H9 (cell line): ENCODE results near the gene VDAC2. TPM values are rescaled to one million over a fixed set of nuclear protein-coding genes. Genes with fewer than 3 reads are reported as not detected.

Source experiments
- DNase-seq: peaks from one replicate; pipeline ENCODE4 v3.0.0-alpha.2; 2017
- H2AFZ ChIP-seq: one replicate; pipeline ENCODE4 v1.6.1; 2013; ENCODE audit warnings: mild to moderate bottlenecking, low read length, control low read depth, moderate library complexity
- H2AK5ac ChIP-seq: 2 replicates; pipeline ENCODE4 v1.6.1; 2013; ENCODE audit warnings: low read length, control low read depth, mixed read lengths; ENCODE audit not compliant: insufficient read length
- H2BK120ac ChIP-seq: one replicate; pipeline ENCODE4 v1.6.1; 2013; ENCODE audit warnings: low read depth, mild to moderate bottlenecking, low read length, control low read depth, inconsistent platforms; ENCODE audit not compliant: poor library complexity, severe bottlenecking
- H2BK12ac ChIP-seq: 2 replicates; pipeline ENCODE4 v1.6.1; 2013; ENCODE audit warnings: low read length, control low read depth, mixed read lengths, low read depth; ENCODE audit not compliant: insufficient read length
- H2BK15ac ChIP-seq: 2 replicates; pipeline ENCODE4 v1.6.1; 2013; ENCODE audit warnings: low read depth, low read length, control low read depth
- H2BK20ac ChIP-seq: one replicate; pipeline ENCODE4 v1.6.1; 2013; ENCODE audit warnings: low read depth, mild to moderate bottlenecking, low read length, control low read depth, inconsistent platforms; ENCODE audit not compliant: poor library complexity, severe bottlenecking
- H2BK5ac ChIP-seq: 2 replicates; pipeline ENCODE4 v1.6.1; 2013; ENCODE audit warnings: low read length, control low read depth, mixed read lengths; ENCODE audit not compliant: insufficient read length
- H3K14ac ChIP-seq: 2 replicates; pipeline ENCODE4 v1.6.1; 2013; ENCODE audit warnings: low read length, control low read depth; ENCODE audit not compliant: insufficient read depth
- H3K18ac ChIP-seq: 2 replicates; pipeline ENCODE4 v1.6.1; 2013; ENCODE audit warnings: low read depth, mild to moderate bottlenecking, mixed read lengths, low read length, control low read depth; ENCODE audit not compliant: insufficient read length
- H3K23ac ChIP-seq: 2 replicates; pipeline ENCODE4 v1.6.1; 2013; ENCODE audit warnings: low read length, control low read depth, mixed read lengths, low read depth; ENCODE audit not compliant: insufficient read length
- H3K23me2 ChIP-seq: 2 replicates; pipeline ENCODE4 v1.6.1; 2013; ENCODE audit warnings: low read depth, mild to moderate bottlenecking, mixed read lengths, low read length, control low read depth; ENCODE audit not compliant: insufficient read length, poor library complexity, severe bottlenecking
- H3K27ac ChIP-seq: 2 replicates; pipeline ENCODE4 v1.5.1; 2013; ENCODE audit warnings: low read length, control low read depth, mixed read lengths, low read depth; ENCODE audit not compliant: insufficient read length
- H3K27me3 ChIP-seq: 2 replicates; pipeline ENCODE4 v1.6.1; 2013; ENCODE audit warnings: low read length, control low read depth, inconsistent platforms; ENCODE audit not compliant: insufficient read depth
- H3K4ac ChIP-seq: 2 replicates; pipeline ENCODE4 v1.6.1; 2013; ENCODE audit warnings: low read depth, mild to moderate bottlenecking, control low read depth, inconsistent platforms, low read length, moderate library complexity
- H3K4me1 ChIP-seq: 2 replicates; pipeline ENCODE4 v1.6.1; 2013; ENCODE audit warnings: low read length, control low read depth, inconsistent platforms; ENCODE audit not compliant: insufficient read depth
- H3K4me2 ChIP-seq: 2 replicates; pipeline ENCODE4 v1.6.1; 2013; ENCODE audit warnings: low read length, control low read depth, mixed read lengths; ENCODE audit not compliant: insufficient read length, insufficient read depth
- H3K56ac ChIP-seq: 2 replicates; pipeline ENCODE4 v1.6.1; 2013; ENCODE audit warnings: low read depth, mild to moderate bottlenecking, mixed read lengths, low read length, control low read depth; ENCODE audit not compliant: insufficient read length
- H3K79me1 ChIP-seq: 2 replicates; pipeline ENCODE4 v1.6.1; 2013; ENCODE audit warnings: low read depth, mild to moderate bottlenecking, moderate library complexity, low read length, control low read depth, inconsistent platforms; ENCODE audit not compliant: insufficient read depth, poor library complexity, severe bottlenecking
- H3K79me2 ChIP-seq: 2 replicates; pipeline ENCODE4 v1.6.1; 2013; ENCODE audit warnings: low read length, control low read depth, inconsistent platforms; ENCODE audit not compliant: insufficient read depth
- H3K9ac ChIP-seq: 2 replicates; pipeline ENCODE4 v1.6.1; 2013; ENCODE audit warnings: low read length, control low read depth, mixed read lengths; ENCODE audit not compliant: insufficient read length; ENCODE audit errors: extremely low read depth
- H3K9me3 ChIP-seq: one replicate; pipeline ENCODE4 v1.6.1; 2013; ENCODE audit warnings: low read depth, low read length, inconsistent platforms; ENCODE audit not compliant: control insufficient read depth
- H3T11ph ChIP-seq: one replicate; pipeline ENCODE4 v1.6.1; 2013; ENCODE audit warnings: mild to moderate bottlenecking, low read length, control low read depth, inconsistent platforms
- H4K20me1 ChIP-seq: one replicate; pipeline ENCODE4 v1.6.1; 2013; ENCODE audit not compliant: control insufficient read depth, insufficient read length, insufficient read depth
- H4K5ac ChIP-seq: 2 replicates; pipeline ENCODE4 v1.6.1; 2013; ENCODE audit warnings: low read depth, mild to moderate bottlenecking, mixed read lengths, low read length, control low read depth; ENCODE audit not compliant: insufficient read length
- H4K8ac ChIP-seq: replicated peaks from 2 replicates; pipeline ENCODE4 v1.6.1; 2013; ENCODE audit warnings: low read length, control low read depth, mixed read lengths, low read depth; ENCODE audit not compliant: insufficient read length
- H4K91ac ChIP-seq: 2 replicates; pipeline ENCODE4 v1.6.1; 2013; ENCODE audit warnings: low read depth, mild to moderate bottlenecking, moderate library complexity, mixed read lengths, low read length, control low read depth; ENCODE audit not compliant: insufficient read length
- H3K27ac Mint-ChIP-seq, 3 experiments: 2 replicates in 2 of 3; 3 replicates in 1 of 3; pipeline ENCODE4 v1.8.0; 2020 to 2021; ENCODE audit warnings: mixed read lengths in 3 of 3, mild to moderate bottlenecking in 1 of 3, moderate library complexity in 1 of 3
- H3K27me3 Mint-ChIP-seq: 2 replicates; pipeline ENCODE4 v1.8.0; 2021; ENCODE audit warnings: low read depth, mild to moderate bottlenecking, moderate library complexity, mixed read lengths
- H3K36me3 Mint-ChIP-seq, 3 experiments: 2 replicates in 2 of 3; 3 replicates in 1 of 3; pipeline ENCODE4 v1.8.0; 2020 to 2021; ENCODE audit warnings: low read depth in 3 of 3, mixed read lengths in 3 of 3; ENCODE audit not compliant: insufficient read depth in 1 of 3
- H3K4me1 Mint-ChIP-seq, 2 experiments: 2 replicates each; pipeline ENCODE4 v1.8.0; 2020; ENCODE audit warnings: mixed read lengths in 2 of 2
- H3K4me3 Mint-ChIP-seq, 2 experiments: 2 replicates in 1 of 2; 3 replicates in 1 of 2; pipeline ENCODE4 v1.8.0; 2020 to 2021; ENCODE audit warnings: mild to moderate bottlenecking in 2 of 2, mixed read lengths in 2 of 2, moderate library complexity in 1 of 2
- H3K9me3 Mint-ChIP-seq, 2 experiments: 2 replicates in 1 of 2; 3 replicates in 1 of 2; pipeline ENCODE4 v1.8.0; 2020; ENCODE audit warnings: mild to moderate bottlenecking in 2 of 2, mixed read lengths in 2 of 2, moderate library complexity in 1 of 2
- CTCF ChIP-seq: fragments of 200-600 bp; sonication (generic); conservative IDR thresholded peaks from 3 replicates; pipeline ENCODE4 v1.8.0; 2021; ENCODE audit warnings: antibody characterized with exemption, mild to moderate bottlenecking
- WGBS: extraction: QIAGEN DNeasy Blood & Tissue Kit; methylation state at CpG from one replicate; pipeline ENCODE4 v1.1.7; 2013; ENCODE audit warnings: missing lambda C conversion rate, low lambda C conversion rate, mixed read lengths; ENCODE audit not compliant: insufficient read length; ENCODE audit errors: extremely low coverage; 5-methylcytosine and 5-hydroxymethylcytosine counted together
- total RNA-seq: library from RNA; stranded (reverse); gene quantifications from 2 replicates; pipeline ENCODE4 v1.2.1, GENCODE V29; 2021

VDAC2 gene
- total RNA-seq, 1 experiment from 2014 or later: 271 TPM

- Histone ChIP-seq H3K9ac (no peak overlapping the region), H3K23ac (no peak overlapping the region), H3K18ac (no peak overlapping the region), H2AFZ (no peak overlapping the region), H4K91ac (no peak overlapping the region), H3K4me2 (no peak overlapping the region), H2BK12ac (no peak overlapping the region), H4K8ac (no peak overlapping the region), H3K9me3 (no peaks in the 10 kb centered on the region), H3K23me2 (no peaks in the 10 kb centered on the region), H2AK5ac (no peak overlapping the region), H3K14ac (no peak overlapping the region), H3T11ph (no peak overlapping the region), H3K27ac (no peak overlapping the region), H2BK15ac (no peak overlapping the region), H4K5ac (no peak overlapping the region), H2BK5ac (no peak overlapping the region), H2BK20ac (no peak overlapping the region), H3K79me2 (no peaks in the 10 kb centered on the region), H3K56ac (no peak overlapping the region), H2BK120ac (no peak overlapping the region), H4K20me1 (no peaks in the 10 kb centered on the region), H3K27me3 (no peaks in the 10 kb centered on the region), H3K79me1 (no peaks in the 10 kb centered on the region), H3K4ac (no peak overlapping the region), H3K4me1 (no peaks in the 10 kb centered on the region)
- H3K4me1 Mint-ChIP-seq: peaks cover 0 to 1% of the 10 kb centered on the region in 2 experiments; a peak in 1 of 4 replicates
- H3K27ac Mint-ChIP-seq: no peak overlapping the region; a peak in 1 of 7 replicates
- no peaks in the 10 kb centered on the region; a peak in 1 of 7 replicates for H3K36me3 Mint-ChIP-seq
- TF ChIP-seq CTCF: no peak
- no peak for DNase-seq
- H3K27me3 Mint-ChIP-seq: no peaks in the 10 kb centered on the region
- H3K4me3 Mint-ChIP-seq: no peak overlapping the region
- no CpG with 5 or more reads among the region's 3 CpGs for WGBS
- no peaks in the 10 kb centered on the region for H3K9me3 Mint-ChIP-seq
These were observed 13.5 kb upstream of the VDAC2 start for GRCh38 chr10:75197066-75197465.
